Measurements from ENCODE around the gene LEP.

DNA sequence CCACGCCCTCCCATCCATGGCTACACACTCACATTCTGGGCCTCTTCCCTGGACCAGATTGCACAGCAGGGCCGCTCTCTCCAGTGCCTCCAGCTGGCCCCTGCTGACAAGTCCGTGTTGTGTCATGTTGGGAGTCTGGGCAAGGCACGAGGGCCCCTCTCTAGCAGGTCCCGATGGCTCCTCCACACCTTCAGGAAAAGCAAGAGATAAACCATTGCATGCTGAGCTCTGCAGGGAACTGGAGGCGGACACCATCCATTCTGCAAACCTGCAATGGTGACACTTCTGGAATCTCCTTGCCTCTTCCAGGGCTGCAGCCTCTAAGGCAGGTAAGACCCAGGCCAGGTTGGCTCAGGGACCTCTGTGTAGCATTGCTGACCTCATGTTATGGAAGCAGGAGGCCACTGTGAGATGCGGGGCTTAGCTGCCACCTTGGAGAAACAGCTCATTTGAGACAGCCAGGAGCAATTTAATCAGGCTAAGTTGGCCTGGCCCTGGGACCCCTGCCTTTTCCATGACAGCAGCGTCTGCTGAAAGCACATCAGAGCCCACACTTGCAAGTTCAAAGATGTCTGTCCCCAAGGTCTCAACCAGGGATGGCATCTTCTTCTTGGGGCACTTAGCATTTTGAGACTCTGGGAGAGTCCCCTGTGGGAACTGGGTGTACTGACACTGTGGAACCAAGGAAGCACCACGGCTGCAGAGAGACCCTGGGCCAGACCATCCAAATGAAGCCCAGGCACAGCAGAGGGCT, 34.2 kb upstream of the LEP start:
- TF ChIP-seq, protein P1, sequence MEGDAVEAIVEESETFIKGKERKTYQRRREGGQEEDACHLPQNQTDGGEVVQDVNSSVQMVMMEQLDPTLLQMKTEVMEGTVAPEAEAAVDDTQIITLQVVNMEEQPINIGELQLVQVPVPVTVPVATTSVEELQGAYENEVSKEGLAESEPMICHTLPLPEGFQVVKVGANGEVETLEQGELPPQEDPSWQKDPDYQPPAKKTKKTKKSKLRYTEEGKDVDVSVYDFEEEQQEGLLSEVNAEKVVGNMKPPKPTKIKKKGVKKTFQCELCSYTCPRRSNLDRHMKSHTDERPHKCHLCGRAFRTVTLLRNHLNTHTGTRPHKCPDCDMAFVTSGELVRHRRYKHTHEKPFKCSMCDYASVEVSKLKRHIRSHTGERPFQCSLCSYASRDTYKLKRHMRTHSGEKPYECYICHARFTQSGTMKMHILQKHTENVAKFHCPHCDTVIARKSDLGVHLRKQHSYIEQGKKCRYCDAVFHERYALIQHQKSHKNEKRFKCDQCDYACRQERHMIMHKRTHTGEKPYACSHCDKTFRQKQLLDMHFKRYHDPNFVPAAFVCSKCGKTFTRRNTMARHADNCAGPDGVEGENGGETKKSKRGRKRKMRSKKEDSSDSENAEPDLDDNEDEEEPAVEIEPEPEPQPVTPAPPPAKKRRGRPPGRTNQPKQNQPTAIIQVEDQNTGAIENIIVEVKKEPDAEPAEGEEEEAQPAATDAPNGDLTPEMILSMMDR (IDR thresholded peaks at IDR 0.05) = no peak
- TF ChIP-seq POLR2A (IDR thresholded peaks at IDR 0.05) = no peak

Measured in adrenal gland (tissue), 5 donors.